ENCODE measurements around the gene EPHA8.

GRCh38 chr1:22556391-22557104 lies 6.7 kb upstream of the EPHA8 start:
- TF ChIP-seq CTCF (conservative IDR thresholded peaks at IDR 0.05 in 1 of 2, IDR thresholded peaks at IDR 0.05 in 1 of 2; ENCODE audit: extremely low read depth in 1 of 2, insufficient read depth in 1 of 2, low read depth in 1 of 2, low read length in 2 of 2) (no peak), EZH2 (IDR thresholded peaks at IDR 0.05; ENCODE audit: borderline replicate concordance, low read length) (no peak)
